NCI-H1417 (cell line): ENCODE measurements around the gene ANP32A.
"Not testable (repeated sequence)": the region's sequence is repeated elsewhere in the genome, so short reads cannot be mapped to it uniquely, and the experiment has no call there.

Experiments
- DNase-seq, 3 experiments: peaks; one replicate each; lab custom pipeline; 2025; lab: John Stamatoyannopoulos, UW

The ANP32A gene

GRCh38 chr15:68781766-68782588 is 38.7 kb downstream of the ANP32A start:
- DNase-seq = no peak

- DNase-seq = no peak
These were observed 39.5 kb downstream of the ANP32A start for GRCh38 chr15:68781217-68781616.

- DNase-seq = peak in 1 of 3 experiments; percentile 27
These were observed 41.8 kb downstream of the ANP32A start for GRCh38 chr15:68778876-68779275.

- no peak for DNase-seq
These were observed 44.0 kb downstream of the ANP32A start for GRCh38 chr15:68776477-68777270.

GRCh38 chr15:68775671-68776476 is 44.8 kb downstream of the ANP32A start:
- no peak for DNase-seq

GRCh38 chr15:68775236-68775577 is 45.5 kb downstream of the ANP32A start:
- DNase-seq = no peak

- DNase-seq = no peak
These were observed 46.0 kb downstream of the ANP32A start for GRCh38 chr15:68774521-68775235.

GRCh38 chr15:68774120-68774519 is 46.6 kb downstream of the ANP32A start:
- no peak for DNase-seq

- DNase-seq = no peak
These were observed 47.7 kb downstream of the ANP32A start for GRCh38 chr15:68773036-68773435.

GRCh38 chr15:68770216-68770615 is 50.5 kb downstream of the ANP32A start:
- no peak for DNase-seq

GRCh38 chr15:68769702-68770101 is 51.0 kb downstream of the ANP32A start:
- DNase-seq = no peak

GRCh38 chr15:68768321-68768720 is 52.4 kb downstream of the ANP32A start:
- DNase-seq = peak in 2 of 3 experiments; percentile 21 to 53

- no peak for DNase-seq
These were observed 52.9 kb downstream of the ANP32A start for GRCh38 chr15:68767833-68768232.

GRCh38 chr15:68765602-68766368 is 54.9 kb downstream of the ANP32A start:
- peak in 1 of 3 experiments; percentile 72 for DNase-seq

- no peak for DNase-seq
These were observed 56.6 kb downstream of the ANP32A start for GRCh38 chr15:68764090-68764489.

GRCh38 chr15:68763063-68763462 is 57.6 kb downstream of the ANP32A start:
- DNase-seq = no peak

GRCh38 chr15:68759982-68760579 is 60.6 kb downstream of the ANP32A start:
- DNase-seq = not testable (repeated sequence)

GRCh38 chr15:68755731-68756130 is 65.0 kb downstream of the ANP32A start:
- DNase-seq = no peak

- no peak for DNase-seq
These were observed 69.1 kb downstream of the ANP32A start for GRCh38 chr15:68751622-68752021.

GRCh38 chr15:68749793-68750192 is 70.9 kb downstream of the ANP32A start:
- no peak for DNase-seq

- no peak for DNase-seq
These were observed 71.3 kb downstream of the ANP32A start for GRCh38 chr15:68749365-68749764.
